Liver (tissue), 9 donors: ENCODE results near the gene IKZF3. TPM values are rescaled to one million over a fixed set of nuclear protein-coding genes. Genes with fewer than 3 reads are reported as not detected.

Source experiments
- DNase-seq: peaks from one replicate; pipeline ENCODE4 v3.0.0-alpha.2; 2017; ENCODE audit warnings: low spot score
- H3K27ac ChIP-seq, 2 donors: one replicate each; pipeline ENCODE4 v1.7.0; 2013; ENCODE audit warnings: inconsistent platforms in 2 of 2, low read length in 2 of 2, control low read depth in 1 of 2, low read depth in 1 of 2, mild to moderate bottlenecking in 1 of 2
- H3K27me3 ChIP-seq, 4 donors: one replicate each; pipeline versions ENCODE4 v1.6.1 to v1.7.0; 2013; ENCODE audit warnings: low read length in 3 of 4, inconsistent platforms in 1 of 4, mild to moderate bottlenecking in 1 of 4, moderate library complexity in 1 of 4; ENCODE audit not compliant: control insufficient read depth in 4 of 4, insufficient read depth in 4 of 4
- H3K36me3 ChIP-seq, 4 donors: one replicate each; pipeline versions ENCODE4 v1.6.1 to v1.7.0; 2013; ENCODE audit warnings: low read length in 3 of 4, mild to moderate bottlenecking in 3 of 4, low read depth in 1 of 4, moderate library complexity in 1 of 4; ENCODE audit not compliant: control insufficient read depth in 4 of 4, insufficient read depth in 3 of 4
- H3K4me1 ChIP-seq, 4 donors: one replicate each; pipeline versions ENCODE4 v1.6.1 to v1.7.0; 2013; ENCODE audit warnings: low read length in 3 of 4, mild to moderate bottlenecking in 3 of 4, moderate library complexity in 1 of 4; ENCODE audit not compliant: control insufficient read depth in 4 of 4, insufficient read depth in 4 of 4
- H3K4me3 ChIP-seq, 3 donors: one replicate each; pipeline versions ENCODE4 v1.6.1 to v1.7.0; 2013; ENCODE audit warnings: low read length in 3 of 3, control low read depth in 1 of 3, low read depth in 1 of 3, mild to moderate bottlenecking in 1 of 3
- H3K9ac ChIP-seq, 2 donors: one replicate each; pipeline ENCODE4 v1.7.0; 2013; ENCODE audit warnings: low read length in 2 of 2, mild to moderate bottlenecking in 2 of 2, moderate library complexity in 2 of 2, control low read depth in 1 of 2, low read depth in 1 of 2
- H3K9me3 ChIP-seq, 4 donors: one replicate each; pipeline versions ENCODE4 v1.6.1 to v1.7.0; 2013; ENCODE audit warnings: low read length in 3 of 4; ENCODE audit not compliant: control insufficient read depth in 4 of 4
- ATF3 ChIP-seq: IDR thresholded peaks from 2 replicates; pipeline ENCODE4 v1.6.1; 2016; ENCODE audit warnings: antibody characterized with exemption
- CTCF ChIP-seq: fragments of 150-350 bp; IDR thresholded peaks from 2 replicates; pipeline ENCODE4 v1.5.1; 2017; ENCODE audit warnings: improper control_type of control experiment, low read depth, low read length; ENCODE audit not compliant: missing input control
- EGR1 ChIP-seq, 2 donors: IDR thresholded peaks; 2 replicates each; pipeline ENCODE4 v1.6.1; 2016 to 2018; ENCODE audit warnings: antibody characterized with exemption in 2 of 2, low read depth in 2 of 2
- FOXA1 ChIP-seq: IDR thresholded peaks from 2 replicates; pipeline ENCODE4 v1.6.1; 2016; ENCODE audit warnings: antibody characterized with exemption
- FOXA2 ChIP-seq: IDR thresholded peaks from 2 replicates; pipeline ENCODE4 v1.6.1; 2016; ENCODE audit warnings: antibody characterized with exemption
- GABPA ChIP-seq, 2 donors: IDR thresholded peaks in 1 of 2; conservative IDR thresholded peaks in 1 of 2; 2 replicates each; pipeline ENCODE4 v1.6.1; 2016; ENCODE audit warnings: antibody characterized with exemption in 2 of 2, mild to moderate bottlenecking in 1 of 2, moderate library complexity in 1 of 2
- HNF4A ChIP-seq, 2 donors: conservative IDR thresholded peaks; 2 replicates each; pipeline ENCODE4 v1.6.1; 2016; ENCODE audit warnings: antibody characterized with exemption in 2 of 2, mild to moderate bottlenecking in 2 of 2
- HNF4G ChIP-seq: IDR thresholded peaks from 2 replicates; pipeline ENCODE4 v1.6.1; 2016; ENCODE audit warnings: antibody characterized with exemption
- JUND ChIP-seq, 2 donors: IDR thresholded peaks; 2 replicates each; pipeline ENCODE4 v1.6.1; 2016; ENCODE audit warnings: antibody characterized with exemption in 2 of 2
- MAX ChIP-seq: IDR thresholded peaks from 2 replicates; pipeline ENCODE4 v1.6.1; 2016; ENCODE audit warnings: antibody characterized with exemption
- NR2F2 ChIP-seq: IDR thresholded peaks from 2 replicates; pipeline ENCODE4 v1.6.1; 2016; ENCODE audit warnings: antibody characterized with exemption
- RAD21 ChIP-seq, 2 donors: IDR thresholded peaks; 2 replicates each; pipeline ENCODE4 v1.6.1; 2016; ENCODE audit warnings: antibody characterized with exemption in 2 of 2, mild to moderate bottlenecking in 2 of 2
- RXRA ChIP-seq, 2 donors: IDR thresholded peaks; 2 replicates each; pipeline ENCODE4 v1.6.1; 2017 to 2018; ENCODE audit warnings: antibody characterized with exemption in 2 of 2, mild to moderate bottlenecking in 1 of 2
- SP1 ChIP-seq: IDR thresholded peaks from 2 replicates; pipeline ENCODE4 v1.6.1; 2018; ENCODE audit warnings: antibody characterized with exemption, mild to moderate bottlenecking
- TAF1 ChIP-seq: conservative IDR thresholded peaks from 2 replicates; pipeline ENCODE4 v1.6.1; 2016; ENCODE audit warnings: antibody characterized with exemption, mild to moderate bottlenecking
- YY1 ChIP-seq: IDR thresholded peaks from 2 replicates; pipeline ENCODE4 v1.6.1; 2016; ENCODE audit warnings: antibody characterized with exemption, mild to moderate bottlenecking
- ZBTB33 ChIP-seq: IDR thresholded peaks from 2 replicates; pipeline ENCODE4 v1.6.1; 2016; ENCODE audit warnings: antibody characterized with exemption
- WGBS: extraction: QIAGEN DNeasy Blood & Tissue Kit; methylation state at CpG from one replicate; pipeline ENCODE4 v1.1.7; 2013; 5-methylcytosine and 5-hydroxymethylcytosine counted together
- polyA plus RNA-seq, 2 donors: library from polyadenylated mRNA; stranded (reverse) in 1 of 2; unstranded in 1 of 2; fragments of 200-250 nt in 1 of 2; fragments of >200 nt in 1 of 2; fragmentation: Nextera tagmentation in 1 of 2; extraction: Ambion mirVana in 1 of 2; gene quantifications; one replicate each; pipeline versions ENCODE4 v1.2.1 to v1.2.3, GENCODE V29; 2013 to 2015
- total RNA-seq, 2 donors: library from RNA; depleted of rRNA; stranded (reverse); fragments of >200 nt; gene quantifications; one replicate each; pipeline ENCODE4 v1.2.3, GENCODE V29; 2014
- TF ChIP-seq, protein P1 (sequence below): IDR thresholded peaks from 2 replicates; pipeline ENCODE4 v1.6.1; 2016; ENCODE audit warnings: antibody characterized with exemption, mild to moderate bottlenecking
- donor health status: healthy.
- donor health status: healthy.
- donor health status: healthy.
- donor health status: healthy.
- donor health status: healthy.

The IKZF3 gene
- total and polyA plus RNA-seq, 4 donors = 0.32 to 2.3 (median 0.83) TPM

DNA sequence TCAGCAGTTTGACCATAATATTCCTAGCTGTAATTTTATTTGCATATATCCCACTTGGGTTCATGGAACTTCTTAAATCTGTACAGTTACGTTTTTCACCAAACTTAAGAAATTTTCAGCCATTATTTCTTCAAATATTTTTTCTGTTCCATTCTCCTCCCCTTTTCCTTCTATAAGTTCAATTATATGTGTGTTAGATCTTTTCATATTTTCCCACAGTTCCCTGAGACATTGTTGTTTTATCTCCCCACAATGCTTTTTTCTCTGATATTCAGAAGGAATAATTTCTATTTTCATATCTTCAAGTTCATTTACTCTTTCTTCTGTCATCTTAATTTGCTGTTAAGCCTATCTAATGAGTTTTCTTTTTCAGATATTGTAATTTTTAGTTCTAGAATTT lies 26.1 kb downstream of the IKZF3 start:
- no peak for DNase-seq
- no peak overlapping the region for H3K9ac ChIP-seq
- H3K9me3 ChIP-seq = no peaks in the 10 kb centered on the region
- no peak for TF ChIP-seq HNF4G
- TF ChIP-seq ATF3 = no peak
- TF ChIP-seq RXRA (IDR thresholded peaks at IDR 0.05) = no peak
- TF ChIP-seq SP1 = no peak
- no peak for TF ChIP-seq FOXA1
- no peak for TF ChIP-seq YY1
- no peak for TF ChIP-seq HNF4A (conservative IDR thresholded peaks at IDR 0.05)
- no peak for TF ChIP-seq FOXA2
- no peak for TF ChIP-seq GABPA (IDR thresholded peaks at IDR 0.05 in 1 of 2, conservative IDR thresholded peaks at IDR 0.05 in 1 of 2)
- TF ChIP-seq CTCF = no peak
- no peak for TF ChIP-seq RAD21 (IDR thresholded peaks at IDR 0.05)
- TF ChIP-seq JUND (IDR thresholded peaks at IDR 0.05) = no peak
- TF ChIP-seq EGR1 (IDR thresholded peaks at IDR 0.05; ENCODE audit: low read depth in 2 of 2) = no peak
- TF ChIP-seq, protein P1, sequence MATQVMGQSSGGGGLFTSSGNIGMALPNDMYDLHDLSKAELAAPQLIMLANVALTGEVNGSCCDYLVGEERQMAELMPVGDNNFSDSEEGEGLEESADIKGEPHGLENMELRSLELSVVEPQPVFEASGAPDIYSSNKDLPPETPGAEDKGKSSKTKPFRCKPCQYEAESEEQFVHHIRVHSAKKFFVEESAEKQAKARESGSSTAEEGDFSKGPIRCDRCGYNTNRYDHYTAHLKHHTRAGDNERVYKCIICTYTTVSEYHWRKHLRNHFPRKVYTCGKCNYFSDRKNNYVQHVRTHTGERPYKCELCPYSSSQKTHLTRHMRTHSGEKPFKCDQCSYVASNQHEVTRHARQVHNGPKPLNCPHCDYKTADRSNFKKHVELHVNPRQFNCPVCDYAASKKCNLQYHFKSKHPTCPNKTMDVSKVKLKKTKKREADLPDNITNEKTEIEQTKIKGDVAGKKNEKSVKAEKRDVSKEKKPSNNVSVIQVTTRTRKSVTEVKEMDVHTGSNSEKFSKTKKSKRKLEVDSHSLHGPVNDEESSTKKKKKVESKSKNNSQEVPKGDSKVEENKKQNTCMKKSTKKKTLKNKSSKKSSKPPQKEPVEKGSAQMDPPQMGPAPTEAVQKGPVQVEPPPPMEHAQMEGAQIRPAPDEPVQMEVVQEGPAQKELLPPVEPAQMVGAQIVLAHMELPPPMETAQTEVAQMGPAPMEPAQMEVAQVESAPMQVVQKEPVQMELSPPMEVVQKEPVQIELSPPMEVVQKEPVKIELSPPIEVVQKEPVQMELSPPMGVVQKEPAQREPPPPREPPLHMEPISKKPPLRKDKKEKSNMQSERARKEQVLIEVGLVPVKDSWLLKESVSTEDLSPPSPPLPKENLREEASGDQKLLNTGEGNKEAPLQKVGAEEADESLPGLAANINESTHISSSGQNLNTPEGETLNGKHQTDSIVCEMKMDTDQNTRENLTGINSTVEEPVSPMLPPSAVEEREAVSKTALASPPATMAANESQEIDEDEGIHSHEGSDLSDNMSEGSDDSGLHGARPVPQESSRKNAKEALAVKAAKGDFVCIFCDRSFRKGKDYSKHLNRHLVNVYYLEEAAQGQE = no peak
- TF ChIP-seq NR2F2 = no peak
- no peak for TF ChIP-seq ZBTB33
- no peak for TF ChIP-seq MAX
- TF ChIP-seq TAF1 = no peak
- no peak overlapping the region for H3K27ac ChIP-seq
- H3K4me1 ChIP-seq = peaks cover 0 to 1% (median 0%) of the 10 kb centered on the region in 4 donors
- H3K27me3 ChIP-seq = no peaks in the 10 kb centered on the region
- 76% methylated on average over 1 of the region's 1 CpG for WGBS
- H3K4me3 ChIP-seq = no peak overlapping the region
- no peaks in the 10 kb centered on the region for H3K36me3 ChIP-seq
